Nephron progenitor cell (in vitro differentiated cells): ENCODE data around the gene WDR11.

Experiments used
- DNase-seq: peaks from one replicate; pipeline ENCODE4 v3.0.0; 2021
- H3K27ac Mint-ChIP-seq: 2 replicates; pipeline ENCODE4 v1.8.0; 2021; ENCODE audit warnings: mild to moderate bottlenecking, moderate library complexity, mixed read lengths
- H3K27me3 Mint-ChIP-seq: 2 replicates; pipeline ENCODE4 v1.8.0; 2021; ENCODE audit warnings: mild to moderate bottlenecking, low read depth, mixed read lengths; ENCODE audit not compliant: poor library complexity
- H3K36me3 Mint-ChIP-seq: 2 replicates; pipeline ENCODE4 v1.8.0; 2021; ENCODE audit warnings: low read depth, mixed read lengths
- H3K4me1 Mint-ChIP-seq: 2 replicates; pipeline ENCODE4 v1.8.0; 2021; ENCODE audit warnings: mixed read lengths
- H3K4me3 Mint-ChIP-seq: 2 replicates; pipeline ENCODE4 v1.8.0; 2021; ENCODE audit warnings: mild to moderate bottlenecking, moderate library complexity, mixed read lengths
- H3K9me3 Mint-ChIP-seq: 2 replicates; pipeline ENCODE4 v1.8.0; 2021; ENCODE audit warnings: mild to moderate bottlenecking, moderate library complexity, mixed read lengths
- CTCF ChIP-seq: fragments of 200-600 bp; sonication (generic); IDR thresholded peaks from 2 replicates; pipeline ENCODE4 v1.5.0; 2021; ENCODE audit warnings: antibody characterized with exemption

WDR11 gene

GRCh38 chr10:120944586-120945125 is 93.5 kb downstream of the WDR11 start:
- no peak for TF ChIP-seq CTCF
- H3K27me3 Mint-ChIP-seq = peaks cover 18% of the 10 kb centered on the region
- peaks cover 5% of the 10 kb centered on the region for H3K9me3 Mint-ChIP-seq
- H3K27ac Mint-ChIP-seq = no peak overlapping the region
- DNase-seq = no peak
- no peak overlapping the region for H3K4me3 Mint-ChIP-seq
- H3K4me1 Mint-ChIP-seq = peaks cover 18% of the 10 kb centered on the region
- no peaks in the 10 kb centered on the region for H3K36me3 Mint-ChIP-seq

GRCh38 chr10:120945182-120945581 is 94.0 kb downstream of the WDR11 start:
- H3K27me3 Mint-ChIP-seq = peaks cover 18% of the 10 kb centered on the region
- no peak for TF ChIP-seq CTCF
- no peak for DNase-seq
- H3K9me3 Mint-ChIP-seq = peaks cover 5% of the 10 kb centered on the region
- H3K36me3 Mint-ChIP-seq = no peaks in the 10 kb centered on the region
- no peak overlapping the region for H3K4me3 Mint-ChIP-seq
- H3K27ac Mint-ChIP-seq = no peak overlapping the region
- peaks cover 22% of the 10 kb centered on the region for H3K4me1 Mint-ChIP-seq

GRCh38 chr10:120945801-120946302 is 94.7 kb downstream of the WDR11 start:
- Mint-ChIP-seq H3K4me3 (no peak overlapping the region), H3K9me3 (peaks cover 5% of the 10 kb centered on the region), H3K27me3 (peaks cover 24% of the 10 kb centered on the region), H3K27ac (no peak overlapping the region), H3K4me1 (peaks cover 24% of the 10 kb centered on the region), H3K36me3 (no peaks in the 10 kb centered on the region)
- DNase-seq = no peak
- TF ChIP-seq CTCF = no peak

- H3K27ac Mint-ChIP-seq = no peak overlapping the region
- H3K4me1 Mint-ChIP-seq = peaks cover 31% of the 10 kb centered on the region
- H3K36me3 Mint-ChIP-seq = no peaks in the 10 kb centered on the region
- H3K9me3 Mint-ChIP-seq = peaks cover 5% of the 10 kb centered on the region
- H3K27me3 Mint-ChIP-seq = peaks cover 29% of the 10 kb centered on the region
- DNase-seq = no peak
- no peak overlapping the region for H3K4me3 Mint-ChIP-seq
- no peak for TF ChIP-seq CTCF
These were observed 95.3 kb downstream of the WDR11 start for GRCh38 chr10:120946497-120946896.

GRCh38 chr10:120948889-120949608 is 97.9 kb downstream of the WDR11 start:
- H3K4me3 Mint-ChIP-seq = peak overlapping the region; percentile 77
- H3K27ac Mint-ChIP-seq = no peak overlapping the region
- TF ChIP-seq CTCF = peak; percentile 91
- H3K36me3 Mint-ChIP-seq = peaks cover 3% of the 10 kb centered on the region
- peak; percentile 87 for DNase-seq
- H3K27me3 Mint-ChIP-seq = peaks cover 33% of the 10 kb centered on the region
- H3K4me1 Mint-ChIP-seq = peaks cover 27% of the 10 kb centered on the region
- H3K9me3 Mint-ChIP-seq = peaks cover 20% of the 10 kb centered on the region

GRCh38 chr10:120949609-120950031 is 98.5 kb downstream of the WDR11 start:
- H3K36me3 Mint-ChIP-seq = peaks cover 3% of the 10 kb centered on the region
- TF ChIP-seq CTCF = no peak
- peak overlapping the region; percentile 77 for H3K4me3 Mint-ChIP-seq
- peaks cover 26% of the 10 kb centered on the region for H3K9me3 Mint-ChIP-seq
- peaks cover 27% of the 10 kb centered on the region for H3K4me1 Mint-ChIP-seq
- DNase-seq = peak; percentile 33
- no peak overlapping the region for H3K27ac Mint-ChIP-seq
- H3K27me3 Mint-ChIP-seq = peaks cover 33% of the 10 kb centered on the region
